ENCODE results near the gene NSG1.

- TF ChIP-seq EP300 (IDR thresholded peaks at IDR 0.05) (no peak), POLR2A (IDR thresholded peaks at IDR 0.05) (no peak)
Measured at GRCh38 chr4:4425119-4425690, 38.3 kb downstream of the NSG1 start.

Measured in upper lobe of left lung (tissue), 4 donors.